Hematopoietic multipotent progenitor cell treated with erythropoietin and hydrocortisone succinate and interleukin-3 and kit ligand, for 15 days (in vitro differentiated cells): ENCODE results near the gene GPC1.

Source experiments
- DNase-seq: peaks from one replicate; pipeline ENCODE4 v3.0.0-alpha.2; 2015; ENCODE audit warnings: low spot score

Gene GPC1

GRCh38 chr2:240397924-240398645 is 37.4 kb upstream of the GPC1 start:
- DNase-seq: no peak

DNA sequence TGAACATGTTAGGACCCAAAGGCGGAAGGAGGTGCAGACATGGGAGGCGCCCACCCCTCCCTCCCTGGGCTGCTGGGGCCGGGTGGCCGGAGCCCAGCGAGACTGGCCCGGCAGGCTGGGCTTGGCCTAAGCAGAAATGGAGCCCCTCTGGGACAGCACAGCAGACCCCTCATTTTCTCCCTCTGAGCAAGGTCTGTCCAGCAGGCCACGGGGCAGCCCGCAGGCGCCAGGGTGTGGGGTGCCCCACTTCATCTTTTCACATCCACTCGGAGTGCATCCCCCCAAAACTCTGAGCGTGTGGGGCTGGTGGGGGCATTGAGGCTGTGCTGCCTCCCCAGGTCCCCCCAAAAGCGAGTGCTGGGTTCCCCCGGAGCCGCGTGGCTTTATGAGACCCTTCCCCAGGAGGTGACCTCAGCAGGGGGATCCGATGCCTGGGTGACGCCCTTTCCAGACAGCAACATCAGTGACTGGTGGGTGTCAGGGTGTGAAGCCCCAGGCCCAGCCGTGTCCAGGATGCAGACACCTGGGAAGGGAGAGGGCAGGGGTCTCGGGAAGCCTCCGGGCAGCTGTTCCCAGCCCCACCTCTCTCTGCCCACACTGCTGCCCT is 36.7 kb upstream of the GPC1 start:
- no peak for DNase-seq

- DNase-seq: no peak
Observed at GRCh38 chr2:240399419-240400324, 35.8 kb upstream of the GPC1 start.

DNA sequence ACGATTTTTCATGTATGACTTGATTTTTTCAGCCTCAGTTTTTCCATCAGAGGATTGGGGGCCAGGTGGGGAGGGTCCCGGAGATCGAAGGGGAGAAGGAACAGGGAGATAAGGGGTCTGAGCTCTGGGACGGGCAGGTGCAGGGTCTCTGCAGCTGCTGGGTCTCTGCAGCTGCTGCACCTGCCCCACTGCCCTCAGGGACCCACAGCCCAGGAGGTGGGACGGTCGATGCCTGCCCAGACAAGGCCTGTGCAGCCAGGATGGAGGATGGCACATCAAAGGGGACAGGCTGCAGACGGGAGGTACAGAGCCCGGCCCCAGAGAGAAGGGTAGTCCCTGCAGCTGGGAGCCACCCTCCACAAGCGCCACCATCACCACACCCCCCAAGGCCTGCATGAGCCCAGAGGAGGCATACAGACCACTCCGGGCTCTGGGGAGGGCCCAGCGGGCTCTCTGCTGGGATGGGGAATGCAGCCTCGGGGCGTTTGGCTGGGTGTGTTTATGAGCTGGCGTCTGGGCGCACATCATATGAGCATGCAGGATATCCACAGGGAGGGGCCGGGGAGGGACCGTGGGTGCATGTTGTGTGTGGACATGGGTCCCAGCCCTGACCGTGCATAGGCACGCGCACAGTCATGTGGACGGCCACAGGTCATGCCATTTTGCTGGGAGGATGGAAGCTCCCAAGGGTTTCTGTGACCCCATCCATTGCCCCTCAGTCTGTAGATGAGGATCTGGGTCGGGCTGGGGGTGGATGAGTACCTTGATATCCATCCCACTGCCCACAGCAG is 34.9 kb upstream of the GPC1 start:
- DNase-seq: no peak

- no peak for DNase-seq
Observed at GRCh38 chr2:240401308-240401707, 34.2 kb upstream of the GPC1 start.

DNA sequence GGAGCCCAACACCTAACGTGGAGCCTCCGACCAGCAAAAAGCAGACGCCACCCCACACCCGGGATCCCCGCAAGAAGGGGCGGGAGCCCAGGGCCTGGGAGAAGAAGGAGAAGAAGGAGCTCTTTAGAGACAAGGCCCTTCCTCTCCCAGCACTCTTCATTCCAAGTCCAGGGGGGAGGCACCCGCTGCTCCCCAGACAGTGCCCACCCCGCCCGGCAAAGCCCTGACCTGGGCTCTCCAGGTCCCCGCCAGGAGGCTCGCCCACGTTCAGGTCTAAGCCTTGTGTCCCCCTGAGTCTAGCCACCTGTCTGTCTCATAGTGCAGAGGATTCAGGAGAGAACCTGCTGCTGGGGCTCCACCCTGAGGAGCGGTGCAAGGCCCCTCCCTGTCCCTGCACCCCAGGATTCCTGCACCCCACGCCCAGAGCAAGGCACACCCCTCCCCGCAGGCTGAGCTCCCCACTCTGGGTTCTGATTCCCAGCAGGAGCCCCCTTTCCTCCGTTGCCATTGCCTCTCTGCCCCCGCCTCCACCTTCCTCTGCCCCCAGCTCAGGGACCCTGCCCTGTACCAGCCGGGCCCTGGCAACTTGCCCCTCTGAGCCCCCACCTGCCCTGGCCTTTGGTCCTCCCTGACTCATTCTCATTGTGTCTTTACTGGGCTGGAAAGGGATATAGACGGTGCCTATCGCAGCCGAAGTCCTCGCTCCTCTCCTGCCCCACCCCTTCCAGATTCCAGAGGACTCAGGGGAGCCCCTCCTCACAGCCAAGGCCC is 33.5 kb upstream of the GPC1 start:
- DNase-seq: no peak

DNA sequence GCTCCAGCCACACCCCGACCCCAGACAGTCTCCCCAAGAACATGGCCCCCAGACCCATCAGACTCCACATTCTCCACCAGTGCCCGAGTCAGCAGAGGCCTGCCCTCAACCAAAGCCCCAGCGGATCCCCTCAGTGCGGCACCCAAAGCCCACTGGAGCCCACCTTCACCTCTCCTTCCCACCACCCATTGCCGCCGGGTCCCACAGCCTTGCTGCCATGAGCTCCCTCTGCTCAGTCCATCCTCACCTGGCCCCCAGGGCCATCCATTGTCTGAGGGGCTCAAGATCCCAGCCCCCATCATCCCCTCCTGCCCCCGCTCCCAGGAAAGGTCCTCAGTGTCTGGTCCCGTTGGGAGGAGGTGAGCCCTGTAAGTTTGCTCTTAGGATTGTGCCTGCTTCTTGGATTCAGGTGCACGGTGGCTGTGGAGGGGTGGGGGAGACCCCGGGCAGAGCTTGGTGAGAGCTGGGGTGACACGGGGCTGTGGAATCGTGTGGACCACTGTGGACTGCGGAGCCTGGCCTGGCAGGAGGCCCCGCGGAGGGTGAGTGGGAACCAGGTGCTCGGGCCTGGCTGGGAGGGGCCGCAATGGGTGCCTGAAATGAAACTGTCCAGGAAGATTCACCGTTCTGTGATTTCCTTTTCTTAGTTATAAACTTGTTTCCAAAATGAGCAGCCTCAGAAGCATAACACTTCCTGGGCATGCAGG is 32.7 kb upstream of the GPC1 start:
- DNase-seq: no peak

DNA sequence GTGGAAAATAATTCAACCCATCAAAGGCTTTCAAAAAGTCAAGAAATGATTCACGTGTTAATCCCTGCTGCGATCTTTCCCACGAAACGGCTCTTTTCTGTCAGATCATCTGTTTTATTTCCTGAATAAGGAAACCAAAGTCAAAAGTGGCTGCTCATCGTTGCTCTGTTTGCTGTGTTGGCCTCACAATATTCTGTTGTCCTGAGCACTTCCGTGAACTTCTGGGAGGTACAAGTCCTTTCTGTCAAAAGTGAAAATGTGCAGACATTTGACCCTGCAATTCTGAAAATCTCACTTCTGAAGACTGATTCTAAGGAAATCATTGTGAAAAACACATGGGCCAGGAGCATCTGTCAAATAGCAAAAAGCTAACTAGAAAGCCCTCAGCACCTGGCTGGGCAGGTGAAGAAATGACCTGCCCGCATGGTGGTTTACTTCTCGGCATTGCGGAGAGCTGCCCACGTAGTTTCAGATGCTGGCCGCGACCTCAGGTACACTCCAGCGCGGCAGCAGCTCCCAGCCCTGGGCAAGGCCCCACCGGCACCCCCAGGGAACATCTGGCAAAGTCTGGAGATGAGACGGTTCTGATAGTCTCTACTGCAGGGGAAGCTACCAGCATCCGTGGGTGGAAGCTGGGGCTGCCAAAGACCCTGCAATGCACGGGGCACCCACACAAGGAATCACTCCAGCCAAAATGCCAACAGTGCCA is 31.9 kb upstream of the GPC1 start:
- DNase-seq: no peak

DNA sequence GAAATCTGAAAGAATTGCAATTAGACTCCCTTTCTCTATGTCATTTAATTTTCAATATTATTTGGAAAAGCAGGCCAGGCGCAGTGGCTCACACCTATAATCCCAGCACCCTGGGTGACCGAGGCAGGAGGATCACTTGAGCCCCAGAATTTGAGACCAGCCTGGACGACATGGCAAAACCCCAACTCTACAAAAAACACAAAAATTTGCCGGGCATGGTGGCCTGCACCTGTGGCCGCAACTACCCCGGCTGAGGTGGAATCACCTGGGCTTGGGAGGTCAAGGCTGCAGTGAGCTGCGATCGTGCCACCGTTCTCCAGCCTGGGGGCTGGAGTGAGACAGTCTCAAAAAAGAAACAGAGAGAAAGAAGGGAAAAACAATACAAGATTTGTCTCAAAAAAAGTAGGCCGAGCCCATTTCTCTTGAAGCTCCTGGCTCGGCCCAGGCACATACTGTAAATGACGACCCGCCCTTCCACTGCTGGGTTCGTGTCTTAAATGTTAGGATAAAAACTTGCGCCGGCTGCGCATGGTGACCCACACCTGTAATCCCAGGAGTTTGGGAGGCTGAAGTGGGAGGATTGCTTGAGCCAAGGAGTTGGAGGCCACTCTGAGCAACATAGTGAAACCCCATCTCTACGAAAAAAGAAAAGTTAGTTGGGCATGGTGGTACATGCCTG is 31.1 kb upstream of the GPC1 start:
- DNase-seq: no peak

GRCh38 chr2:240405133-240405532 is 30.3 kb upstream of the GPC1 start:
- no peak for DNase-seq

DNA sequence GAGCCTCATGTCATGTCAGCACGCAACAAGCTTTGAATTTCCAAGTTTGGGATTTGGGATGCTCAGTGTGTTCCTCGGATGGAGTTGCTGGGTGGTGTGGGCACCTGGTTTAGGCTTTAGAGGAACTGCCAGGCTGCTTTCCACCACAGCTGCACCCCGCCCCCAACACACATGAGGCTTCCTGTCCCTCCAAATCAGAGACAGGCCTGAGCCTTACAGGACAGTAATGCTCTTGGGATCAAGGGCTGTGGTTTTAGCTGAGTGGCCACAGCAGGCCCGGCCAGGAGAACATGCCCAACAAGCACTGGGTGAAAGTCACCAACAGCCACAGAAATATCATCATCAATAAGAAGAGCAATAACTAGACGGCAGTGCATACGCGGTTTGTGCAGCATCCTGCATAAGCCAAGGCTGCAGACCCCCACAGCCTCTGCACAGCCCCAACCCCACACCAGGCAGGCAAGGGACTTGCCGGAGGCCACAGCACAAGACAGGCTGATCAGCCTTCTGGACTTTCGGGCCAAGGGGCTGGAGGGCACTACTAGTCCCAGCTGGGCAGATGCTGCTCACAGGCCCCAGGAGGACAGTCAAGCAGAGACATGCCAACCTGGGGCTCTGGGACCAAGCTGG is 29.7 kb upstream of the GPC1 start:
- DNase-seq: no peak

DNA sequence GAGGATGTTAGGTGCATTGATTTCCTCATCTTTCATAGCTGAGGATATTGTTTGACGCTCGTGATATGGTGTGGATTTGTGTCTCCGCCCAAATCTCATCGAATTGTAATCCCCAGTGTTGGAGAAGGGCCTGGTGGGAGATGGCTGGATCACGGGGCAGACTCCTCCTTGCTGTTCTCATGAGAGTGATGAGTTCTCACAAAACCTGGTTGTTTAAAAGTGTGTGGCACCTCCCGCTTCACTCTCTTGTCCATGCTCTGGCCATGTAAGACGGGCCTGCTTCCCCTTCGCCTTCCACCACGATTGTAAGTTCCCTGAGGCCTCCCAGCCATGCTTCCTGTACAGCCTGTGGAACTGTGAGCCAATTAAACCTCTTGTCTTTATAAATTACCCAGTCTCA is 28.4 kb upstream of the GPC1 start:
- DNase-seq: no peak

DNA sequence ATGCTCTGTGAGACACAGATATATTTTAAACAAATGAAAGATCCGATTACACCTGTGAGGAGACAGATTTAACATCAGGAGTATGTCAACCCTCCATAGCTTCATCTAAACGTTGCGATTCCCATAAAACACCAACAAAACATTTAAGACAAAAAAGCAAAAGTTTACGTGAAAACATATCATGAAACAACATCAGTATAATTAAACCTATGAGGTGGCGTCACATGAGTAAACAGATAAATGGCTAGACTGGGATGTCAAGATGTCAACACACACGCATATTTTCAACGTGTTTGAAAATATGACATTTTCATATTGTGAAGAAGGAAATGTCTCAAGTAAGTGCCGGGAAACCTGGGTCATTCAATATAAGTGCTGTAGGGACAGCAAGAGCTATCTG is 25.5 kb upstream of the GPC1 start:
- no peak for DNase-seq

DNA sequence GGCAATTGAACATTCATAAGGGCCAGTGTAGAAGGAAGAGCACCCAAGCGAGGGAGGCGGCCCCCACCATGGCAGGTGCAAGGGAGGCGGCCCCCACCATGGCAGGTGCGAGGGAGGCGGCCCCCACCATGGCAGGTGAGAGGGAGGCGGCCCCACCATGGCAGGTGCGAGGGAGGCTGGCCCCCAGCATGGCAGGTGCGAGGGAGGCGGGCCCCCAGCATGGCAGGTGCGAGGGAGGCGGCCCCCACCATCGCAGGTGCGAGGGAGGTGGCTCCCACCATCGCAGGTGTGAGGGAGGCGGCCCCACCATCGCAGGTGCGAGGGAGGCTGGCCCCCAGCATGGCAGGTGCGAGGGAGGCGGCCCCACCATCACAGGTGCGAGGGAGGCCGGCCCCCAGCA is 24.7 kb upstream of the GPC1 start:
- DNase-seq: no peak

GRCh38 chr2:240411261-240412160 is 24.0 kb upstream of the GPC1 start:
- no peak for DNase-seq

DNA sequence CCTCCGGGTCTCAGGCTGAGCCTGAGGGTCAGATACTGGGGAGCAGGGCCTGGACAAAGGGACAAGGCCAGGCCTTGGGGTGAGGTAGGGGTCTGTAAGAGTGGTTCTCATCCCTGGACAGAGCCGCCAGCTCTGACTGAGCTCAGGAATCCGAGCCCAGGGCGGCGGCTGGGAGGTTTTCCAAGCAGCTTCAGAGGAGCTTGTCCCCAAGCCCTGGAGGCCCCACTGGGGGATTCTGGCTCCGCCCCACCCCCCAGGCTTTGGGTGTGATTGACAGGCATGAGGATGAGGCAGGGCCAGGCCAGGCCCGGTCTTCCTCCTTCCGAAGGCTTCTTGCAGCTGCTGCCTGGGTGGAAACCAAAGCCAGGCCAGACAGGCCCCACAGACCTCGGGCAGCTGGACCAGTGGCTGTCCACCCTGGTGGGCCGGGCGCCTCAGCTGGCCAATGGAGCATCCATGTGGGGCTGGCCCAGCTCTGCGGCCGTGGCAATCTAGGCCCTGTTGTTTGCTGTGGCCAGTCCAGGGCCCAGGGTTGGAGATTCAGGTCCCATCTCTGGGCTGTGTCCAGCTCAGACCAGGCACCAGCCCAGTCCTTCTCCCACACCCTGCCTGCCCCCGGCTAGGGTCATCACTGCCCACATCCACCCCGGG is 23.1 kb upstream of the GPC1 start:
- no peak for DNase-seq
